ENCODE data around the gene ODAD2. TPM values are rescaled to one million over a fixed set of nuclear protein-coding genes. Genes with fewer than 3 reads are reported as not detected.

Gene ODAD2
- total RNA-seq, 1 experiment from 2014 or later = 20.4 TPM

DNA sequence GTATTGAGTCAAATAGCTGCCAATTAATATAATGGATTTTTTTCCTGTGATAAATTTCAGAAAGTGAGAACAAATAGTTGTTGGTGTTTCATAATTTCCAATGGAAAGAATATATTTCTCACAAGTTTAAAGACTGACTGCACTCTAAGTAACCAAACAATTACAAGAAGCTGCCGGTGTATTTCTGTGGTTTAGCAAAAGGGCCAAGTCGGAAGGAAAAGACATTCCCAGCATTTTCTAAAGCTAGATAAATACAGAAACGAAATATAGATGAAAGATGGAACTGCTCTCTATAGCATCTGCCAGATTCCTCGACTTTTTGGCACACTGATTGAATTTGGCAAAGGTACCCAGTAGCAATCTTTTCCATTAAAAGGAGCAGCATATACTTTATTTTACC lies 160.5 kb downstream of the ODAD2 start:
- no peak overlapping the region for H3K4me3 ChIP-seq (replicated peaks in 1 of 2; ENCODE audit: low read depth in 1 of 2, low read length in 2 of 2)
- peaks cover 0 to 4% of the 10 kb centered on the region in 2 experiments; a peak in 2 of 4 replicates for H3K4me1 ChIP-seq (ENCODE audit: control insufficient read depth in 1 of 2, insufficient read depth in 2 of 2, low read length in 2 of 2)
- no peak overlapping the region for H3K27ac ChIP-seq (ENCODE audit: low read depth, low read length)
- H3K79me2 ChIP-seq (ENCODE audit: insufficient read depth, low read length) = no peaks in the 10 kb centered on the region
- intact Hi-C loops (cut with micrococcal nuclease) = no loop called here
- H3K27me3 ChIP-seq (ENCODE audit: insufficient read depth, low read length) = no peaks in the 10 kb centered on the region
- no peak overlapping the region for H2AFZ ChIP-seq (ENCODE audit: low read depth, low read length, poor library complexity, severe bottlenecking)
- POLR2A ChIA-PET = no interaction called here
- no peaks in the 10 kb centered on the region for H3K36me3 ChIP-seq (ENCODE audit: control insufficient read depth in 1 of 2, insufficient read depth in 2 of 2, low read length in 2 of 2)
- BruUV-seq (replicated peaks) = no TSS peak
- RAD21 ChIA-PET (ENCODE audit: low non-redundant PET in 1 of 2, low total read pairs in 2 of 2, uncharacterized antibody in 2 of 2, unreplicated experiment in 2 of 2) = no interaction called here
- TF ChIP-seq, protein P1, sequence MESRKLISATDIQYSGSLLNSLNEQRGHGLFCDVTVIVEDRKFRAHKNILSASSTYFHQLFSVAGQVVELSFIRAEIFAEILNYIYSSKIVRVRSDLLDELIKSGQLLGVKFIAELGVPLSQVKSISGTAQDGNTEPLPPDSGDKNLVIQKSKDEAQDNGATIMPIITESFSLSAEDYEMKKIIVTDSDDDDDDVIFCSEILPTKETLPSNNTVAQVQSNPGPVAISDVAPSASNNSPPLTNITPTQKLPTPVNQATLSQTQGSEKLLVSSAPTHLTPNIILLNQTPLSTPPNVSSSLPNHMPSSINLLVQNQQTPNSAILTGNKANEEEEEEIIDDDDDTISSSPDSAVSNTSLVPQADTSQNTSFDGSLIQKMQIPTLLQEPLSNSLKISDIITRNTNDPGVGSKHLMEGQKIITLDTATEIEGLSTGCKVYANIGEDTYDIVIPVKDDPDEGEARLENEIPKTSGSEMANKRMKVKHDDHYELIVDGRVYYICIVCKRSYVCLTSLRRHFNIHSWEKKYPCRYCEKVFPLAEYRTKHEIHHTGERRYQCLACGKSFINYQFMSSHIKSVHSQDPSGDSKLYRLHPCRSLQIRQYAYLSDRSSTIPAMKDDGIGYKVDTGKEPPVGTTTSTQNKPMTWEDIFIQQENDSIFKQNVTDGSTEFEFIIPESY (IDR thresholded peaks at IDR 0.05; ENCODE audit: extremely low read depth, insufficient replicate concordance, low read length) = no peak
- no peak for TF ChIP-seq ELF1 (IDR thresholded peaks at IDR 0.05; ENCODE audit: borderline replicate concordance, low read depth)
- TF ChIP-seq RAD21 (IDR thresholded peaks at IDR 0.05; ENCODE audit: low read depth) = no peak
- TF ChIP-seq, protein P2, sequence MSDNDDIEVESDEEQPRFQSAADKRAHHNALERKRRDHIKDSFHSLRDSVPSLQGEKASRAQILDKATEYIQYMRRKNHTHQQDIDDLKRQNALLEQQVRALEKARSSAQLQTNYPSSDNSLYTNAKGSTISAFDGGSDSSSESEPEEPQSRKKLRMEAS (IDR thresholded peaks at IDR 0.05) = no peak
- TF ChIP-seq SIN3A (IDR thresholded peaks at IDR 0.05; ENCODE audit: low read depth) = no peak
- TF ChIP-seq JUND (IDR thresholded peaks at IDR 0.05) = no peak
- TF ChIP-seq, protein P3, sequence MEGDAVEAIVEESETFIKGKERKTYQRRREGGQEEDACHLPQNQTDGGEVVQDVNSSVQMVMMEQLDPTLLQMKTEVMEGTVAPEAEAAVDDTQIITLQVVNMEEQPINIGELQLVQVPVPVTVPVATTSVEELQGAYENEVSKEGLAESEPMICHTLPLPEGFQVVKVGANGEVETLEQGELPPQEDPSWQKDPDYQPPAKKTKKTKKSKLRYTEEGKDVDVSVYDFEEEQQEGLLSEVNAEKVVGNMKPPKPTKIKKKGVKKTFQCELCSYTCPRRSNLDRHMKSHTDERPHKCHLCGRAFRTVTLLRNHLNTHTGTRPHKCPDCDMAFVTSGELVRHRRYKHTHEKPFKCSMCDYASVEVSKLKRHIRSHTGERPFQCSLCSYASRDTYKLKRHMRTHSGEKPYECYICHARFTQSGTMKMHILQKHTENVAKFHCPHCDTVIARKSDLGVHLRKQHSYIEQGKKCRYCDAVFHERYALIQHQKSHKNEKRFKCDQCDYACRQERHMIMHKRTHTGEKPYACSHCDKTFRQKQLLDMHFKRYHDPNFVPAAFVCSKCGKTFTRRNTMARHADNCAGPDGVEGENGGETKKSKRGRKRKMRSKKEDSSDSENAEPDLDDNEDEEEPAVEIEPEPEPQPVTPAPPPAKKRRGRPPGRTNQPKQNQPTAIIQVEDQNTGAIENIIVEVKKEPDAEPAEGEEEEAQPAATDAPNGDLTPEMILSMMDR (IDR thresholded peaks at IDR 0.05 in 2 of 3, conservative IDR thresholded peaks at IDR 0.05 in 1 of 3; ENCODE audit: borderline replicate concordance in 1 of 3, insufficient read depth in 1 of 3, low read depth in 2 of 3, low read length in 2 of 3) = no peak
- TF ChIP-seq POLR2A (IDR thresholded peaks at IDR 0.05; ENCODE audit: borderline replicate concordance, extremely low read depth, insufficient read depth, insufficient read length) = no peak
- TF ChIP-seq YY1 (IDR thresholded peaks at IDR 0.05; ENCODE audit: extremely low read depth, insufficient replicate concordance, low read depth, low read length) = no peak
- no peak for TF ChIP-seq CEBPB (IDR thresholded peaks at IDR 0.05; ENCODE audit: low read depth)
- no peak for TF ChIP-seq EZH2 (IDR thresholded peaks at IDR 0.05)
- CTCF ChIA-PET = no interaction called here
- no peaks in the 10 kb centered on the region for H4K20me1 ChIP-seq (ENCODE audit: insufficient read depth)
- no peak for DNase-seq (ENCODE audit: low read depth, low spot score)
- no peak for ATAC-seq
- H3K9me2 ChIP-seq (ENCODE audit: insufficient read depth) = no peaks in the 10 kb centered on the region
- H3K9ac ChIP-seq (ENCODE audit: low read length) = no peak overlapping the region
- H3K4me2 ChIP-seq (ENCODE audit: low read length) = no peak overlapping the region
- no peaks in the 10 kb centered on the region for H3K9me3 ChIP-seq (ENCODE audit: control insufficient read depth in 1 of 2, insufficient read depth in 1 of 2, low read depth in 1 of 2, low read length in 2 of 2)

All from HCT116 (cell line).